Keratinocyte (primary cell): ENCODE measurements around the gene LSM5. TPM values are rescaled to one million over a fixed set of nuclear protein-coding genes. Genes with fewer than 3 reads are reported as not detected.

Experiments
- DNase-seq: peaks from one replicate; pipeline ENCODE4 v3.0.0-alpha.2; 2011; ENCODE audit warnings: low read depth, missing footprints, low spot score
- FAIRE-seq: peaks from 2 replicates; lab custom pipeline; 2011; peaks lifted over from hg19 to GRCh38; lab: Jason Lieb, UNC
- H2AFZ ChIP-seq: 2 replicates; pipeline ENCODE4 v1.6.0; 2012; ENCODE audit warnings: low read length, control low read depth, inconsistent platforms; ENCODE audit not compliant: control insufficient read depth
- H3K27ac ChIP-seq: 2 replicates; pipeline ENCODE4 v1.5.1; 2011; ENCODE audit warnings: low read length; ENCODE audit not compliant: control insufficient read depth, insufficient read depth
- H3K27me3 ChIP-seq: 3 replicates; pipeline ENCODE4 v1.6.0; 2011; ENCODE audit warnings: low read length; ENCODE audit not compliant: control insufficient read depth, insufficient read depth; ENCODE audit errors: extremely low read depth
- H3K36me3 ChIP-seq, 2 experiments: 2 replicates in 1 of 2; 3 replicates in 1 of 2; pipeline ENCODE4 v1.5.1; 2011; ENCODE audit warnings: low read length in 2 of 2, mild to moderate bottlenecking in 1 of 2; ENCODE audit not compliant: control insufficient read depth in 2 of 2, insufficient read depth in 2 of 2; ENCODE audit errors: extremely low read depth in 1 of 2
- H3K4me1 ChIP-seq: 3 replicates; pipeline ENCODE4 v1.5.1; 2011; ENCODE audit warnings: low read length; ENCODE audit not compliant: control insufficient read depth, insufficient read depth; ENCODE audit errors: extremely low read depth
- H3K4me2 ChIP-seq: 3 replicates; pipeline ENCODE4 v1.6.0; 2011; ENCODE audit warnings: low read depth, low read length; ENCODE audit not compliant: control insufficient read depth, insufficient read depth; ENCODE audit errors: extremely low read depth
- H3K4me3 ChIP-seq, 3 experiments: fragments of 200-600 bp in 1 of 3; sonication (generic) in 1 of 3; 2 replicates in 2 of 3; 3 replicates in 1 of 3; pipeline ENCODE4 v1.5.1; 2011 to 2016; ENCODE audit warnings: low read length in 3 of 3, mild to moderate bottlenecking in 3 of 3, control low read depth in 2 of 3, inconsistent platforms in 1 of 3, low read depth in 1 of 3, mixed read lengths in 1 of 3, mixed run types in 1 of 3, moderate library complexity in 1 of 3; ENCODE audit not compliant: control insufficient read depth in 2 of 3, insufficient read depth in 2 of 3; ENCODE audit errors: extremely low read depth in 1 of 3
- H3K79me2 ChIP-seq: 2 replicates; pipeline ENCODE4 v1.6.0; 2012; ENCODE audit warnings: low read length; ENCODE audit not compliant: control insufficient read depth, insufficient read depth
- H3K9ac ChIP-seq: 3 replicates; pipeline ENCODE4 v1.6.0; 2011; ENCODE audit warnings: low read length; ENCODE audit not compliant: control insufficient read depth, insufficient read depth; ENCODE audit errors: extremely low read depth
- H3K9me1 ChIP-seq: 3 replicates; pipeline ENCODE4 v1.6.0; 2011; ENCODE audit warnings: low read length; ENCODE audit not compliant: control insufficient read depth, insufficient read depth; ENCODE audit errors: extremely low read depth
- H3K9me3 ChIP-seq: 2 replicates; pipeline ENCODE4 v1.5.1; 2012; ENCODE audit warnings: low read depth, low read length; ENCODE audit not compliant: control insufficient read depth
- H4K20me1 ChIP-seq: 3 replicates; pipeline ENCODE4 v1.6.0; 2011; ENCODE audit warnings: low read length; ENCODE audit not compliant: control insufficient read depth, insufficient read depth; ENCODE audit errors: extremely low read depth
- EZH2 ChIP-seq: IDR thresholded peaks from one replicate; pipeline ENCODE4 v1.6.1; 2012; ENCODE audit warnings: inconsistent platforms, mild to moderate bottlenecking, low read length, moderate library complexity
- dilution Hi-C: fragments of 300-500 bp; cut with MboI; formaldehyde crosslinking; loops from one replicate; pipeline ENCODE4 v1.7.0; 2020; ENCODE audit warnings: low sequenced_read_pairs; ENCODE audit not compliant: extremely low pct_ligation_motif_present
- polyA plus RNA-seq, 5 experiments: library from polyadenylated mRNA; depleted of rRNA in 3 of 5; stranded (reverse) in 3 of 5; stranded (forward) in 1 of 5; unstranded in 1 of 5; fragments of >200 nt; gene quantifications; 1 replicate in 1 of 5; 2 replicates in 3 of 5; 3 replicates in 1 of 5; pipeline versions ENCODE4 v1.2.1 to v1.2.3, GENCODE V29; 2011 to 2012; ENCODE audit warnings: missing spikeins in 2 of 5, low read depth in 1 of 5, low replicate concordance in 1 of 5
- TF ChIP-seq, protein P1 (sequence below), 3 experiments: IDR thresholded peaks in 1 of 3; conservative IDR thresholded peaks in 1 of 3; optimal IDR thresholded peaks in 1 of 3; 2 replicates in 2 of 3; 3 replicates in 1 of 3; pipeline versions ENCODE3 to v1.5.1; 2011; ENCODE audit warnings: low read length in 3 of 3, mild to moderate bottlenecking in 3 of 3, moderate library complexity in 2 of 3, control low read depth in 1 of 3, inconsistent platforms in 1 of 3; ENCODE audit not compliant: insufficient read depth in 2 of 3; ENCODE audit errors: extremely low read depth in 1 of 3

LSM5 gene
- polyA plus RNA-seq, 1 donor (not counting 4 experiments of a cell fraction or from before 2014, with no cell fraction given) = 90.2 TPM

DNA sequence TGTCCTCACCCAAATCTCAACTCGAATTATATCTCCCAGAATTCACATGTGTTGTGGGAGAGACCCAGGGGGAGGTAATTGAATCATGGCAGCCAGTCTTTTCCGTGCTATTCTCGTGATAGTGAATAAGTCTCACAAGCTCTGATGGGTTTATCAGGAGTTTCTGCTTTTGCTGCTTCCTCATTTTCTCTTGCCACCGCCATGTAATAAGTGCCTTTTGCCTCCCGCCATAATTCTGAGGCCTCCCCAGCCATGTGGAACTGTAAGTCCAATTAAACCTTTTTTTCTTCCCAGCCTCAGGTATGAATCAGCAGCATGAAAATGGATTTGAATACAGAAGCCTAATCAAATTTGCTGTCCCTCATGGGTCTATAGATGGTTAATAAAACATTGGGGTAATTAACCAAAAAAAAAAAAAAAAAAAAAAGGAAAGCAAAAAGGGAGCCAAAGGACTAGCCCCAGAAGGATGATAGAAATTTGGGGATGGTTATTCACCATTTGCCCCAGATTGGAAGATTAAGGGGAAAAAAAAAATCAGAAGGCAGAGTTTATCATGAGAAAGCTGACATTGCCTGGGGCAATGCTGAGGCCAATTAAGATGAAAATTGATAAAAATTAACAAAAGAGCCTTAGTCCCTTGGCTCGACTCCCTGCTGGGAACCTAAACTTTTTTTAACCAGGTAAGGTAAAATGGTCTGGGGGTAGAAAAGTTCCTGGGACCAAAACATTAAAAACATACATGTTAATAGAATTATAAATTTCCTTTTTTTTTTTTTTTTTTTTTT is 32.8 kb upstream of the LSM5 start:
- peaks cover 1 to 4% of the 10 kb centered on the region in 2 experiments for H3K36me3 ChIP-seq
- no peak overlapping the region for H3K4me3 ChIP-seq
- no peak overlapping the region for H3K4me2 ChIP-seq
- H3K27me3 ChIP-seq = no peaks in the 10 kb centered on the region
- dilution Hi-C loops = no loop called here
- H3K9ac ChIP-seq = no peak overlapping the region
- no peak overlapping the region for H2AFZ ChIP-seq
- TF ChIP-seq, protein P1, sequence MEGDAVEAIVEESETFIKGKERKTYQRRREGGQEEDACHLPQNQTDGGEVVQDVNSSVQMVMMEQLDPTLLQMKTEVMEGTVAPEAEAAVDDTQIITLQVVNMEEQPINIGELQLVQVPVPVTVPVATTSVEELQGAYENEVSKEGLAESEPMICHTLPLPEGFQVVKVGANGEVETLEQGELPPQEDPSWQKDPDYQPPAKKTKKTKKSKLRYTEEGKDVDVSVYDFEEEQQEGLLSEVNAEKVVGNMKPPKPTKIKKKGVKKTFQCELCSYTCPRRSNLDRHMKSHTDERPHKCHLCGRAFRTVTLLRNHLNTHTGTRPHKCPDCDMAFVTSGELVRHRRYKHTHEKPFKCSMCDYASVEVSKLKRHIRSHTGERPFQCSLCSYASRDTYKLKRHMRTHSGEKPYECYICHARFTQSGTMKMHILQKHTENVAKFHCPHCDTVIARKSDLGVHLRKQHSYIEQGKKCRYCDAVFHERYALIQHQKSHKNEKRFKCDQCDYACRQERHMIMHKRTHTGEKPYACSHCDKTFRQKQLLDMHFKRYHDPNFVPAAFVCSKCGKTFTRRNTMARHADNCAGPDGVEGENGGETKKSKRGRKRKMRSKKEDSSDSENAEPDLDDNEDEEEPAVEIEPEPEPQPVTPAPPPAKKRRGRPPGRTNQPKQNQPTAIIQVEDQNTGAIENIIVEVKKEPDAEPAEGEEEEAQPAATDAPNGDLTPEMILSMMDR (optimal IDR thresholded peaks at IDR 0.05 in 1 of 3, IDR thresholded peaks at IDR 0.05 in 1 of 3, conservative IDR thresholded peaks at IDR 0.05 in 1 of 3; ENCODE audit: extremely low read depth in 1 of 3, insufficient read depth in 2 of 3, low read length in 3 of 3) = no peak
- no peak for TF ChIP-seq EZH2
- peaks cover 38% of the 10 kb centered on the region for H3K79me2 ChIP-seq
- H3K9me1 ChIP-seq = no peaks in the 10 kb centered on the region
- H3K27ac ChIP-seq = no peak overlapping the region
- DNase-seq (no peak), FAIRE-seq (no peak)
- H4K20me1 ChIP-seq = no peaks in the 10 kb centered on the region
- H3K4me1 ChIP-seq = peaks cover 11% of the 10 kb centered on the region
- H3K9me3 ChIP-seq = peaks cover 7% of the 10 kb centered on the region

DNA sequence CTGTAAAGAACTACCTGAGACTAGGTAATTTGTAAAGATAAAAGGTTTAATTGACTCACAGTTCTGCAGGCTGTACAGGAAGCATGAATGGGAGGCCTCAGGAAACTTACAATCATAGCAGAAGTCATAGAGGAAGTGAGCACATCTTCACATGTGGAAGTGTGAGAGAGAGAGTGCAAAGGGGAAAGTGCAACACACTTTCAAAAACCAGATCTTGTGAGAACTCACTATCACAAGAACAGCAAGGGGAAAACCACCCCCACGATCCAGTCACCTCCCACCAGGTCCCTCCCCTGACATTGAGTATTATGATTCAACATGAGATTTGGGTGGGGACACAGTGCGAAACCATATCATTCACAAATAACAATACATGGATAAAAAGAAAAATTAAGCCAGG is 29.6 kb upstream of the LSM5 start:
- no peak overlapping the region for H3K9ac ChIP-seq
- no peaks in the 10 kb centered on the region for H3K27me3 ChIP-seq
- peaks cover 0 to 2% of the 10 kb centered on the region in 2 experiments for H3K36me3 ChIP-seq
- dilution Hi-C loops = no loop called here
- H3K4me2 ChIP-seq = no peak overlapping the region
- peaks cover 9% of the 10 kb centered on the region for H3K4me1 ChIP-seq
- H2AFZ ChIP-seq = no peak overlapping the region
- DNase-seq (no peak), FAIRE-seq (no peak)
- no peaks in the 10 kb centered on the region for H4K20me1 ChIP-seq
- no peaks in the 10 kb centered on the region for H3K9me1 ChIP-seq
- H3K9me3 ChIP-seq = peaks cover 9% of the 10 kb centered on the region
- H3K27ac ChIP-seq = no peak overlapping the region
- H3K4me3 ChIP-seq = no peak overlapping the region
- TF ChIP-seq, protein P1 (optimal IDR thresholded peaks at IDR 0.05 in 1 of 3, IDR thresholded peaks at IDR 0.05 in 1 of 3, conservative IDR thresholded peaks at IDR 0.05 in 1 of 3; ENCODE audit: extremely low read depth in 1 of 3, insufficient read depth in 2 of 3, low read length in 3 of 3) = no peak
- no peak for TF ChIP-seq EZH2
- peaks cover 61% of the 10 kb centered on the region for H3K79me2 ChIP-seq
